LNCAP (cell line): ENCODE measurements around the gene STX18.

Experiments
- CTCF ChIP-seq: fragments of 450-650 bp; IDR thresholded peaks from 2 replicates; pipeline ENCODE4 v1.5.1; 2017; ENCODE audit warnings: mild to moderate bottlenecking

The STX18 gene

GRCh38 chr4:4541661-4542570, at the start of gene STX18:
Gene STX18 (minus strand): TSS chr4:4542048. CDS start chr4:4541964, 84 bp downstream.
- TF ChIP-seq CTCF = no peak

- no peak for TF ChIP-seq CTCF
Measured at GRCh38 chr4:4591071-4591470, 49.2 kb upstream of the STX18 start.

- no peak for TF ChIP-seq CTCF
Measured at GRCh38 chr4:4590546-4590945, 48.7 kb upstream of the STX18 start.

- TF ChIP-seq CTCF = no peak
Measured at GRCh38 chr4:4585012-4585670, 43.3 kb upstream of the STX18 start.

GRCh38 chr4:4583606-4584005, 41.8 kb upstream of the STX18 start:
- TF ChIP-seq CTCF = no peak

- TF ChIP-seq CTCF = no peak
Measured at GRCh38 chr4:4582653-4583052, 40.8 kb upstream of the STX18 start.

- no peak for TF ChIP-seq CTCF
Measured at GRCh38 chr4:4580494-4580893, 38.6 kb upstream of the STX18 start.
